HG03521 (cell line): ENCODE measurements around the gene NCKAP5.
"Not testable (repeated sequence)": the region's sequence is repeated elsewhere in the genome, so short reads cannot be mapped to it uniquely, and the experiment has no call there.

ENCODE experiments used
- ATAC-seq: cut with Tn5 transposase; IDR thresholded peaks from one replicate; pipeline ENCODE4 v1.9.1; 2021; ENCODE audit warnings: mild to moderate bottlenecking, moderate library complexity; ENCODE audit not compliant: unreplicated experiment

The NCKAP5 gene

DNA sequence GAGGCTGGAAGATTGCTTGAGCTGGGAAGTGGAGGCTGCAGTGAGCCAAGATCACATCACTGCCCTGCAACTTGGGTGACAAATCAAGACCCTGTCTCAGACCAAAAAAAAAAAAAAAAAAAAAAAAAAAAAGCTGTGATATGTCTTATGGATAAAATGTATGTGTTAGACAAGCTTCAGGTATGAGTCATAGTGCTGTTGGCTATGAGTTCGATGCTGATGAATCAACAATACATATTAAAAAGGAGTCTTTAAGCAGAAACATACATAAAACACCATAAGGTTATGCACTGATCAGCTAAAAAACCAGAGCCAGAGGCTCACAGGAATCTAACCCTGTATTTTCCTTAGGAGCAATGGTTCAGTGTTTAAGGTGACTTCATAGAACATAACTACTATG is 332.3 kb downstream of the NCKAP5 start:
- ATAC-seq: no peak

DNA sequence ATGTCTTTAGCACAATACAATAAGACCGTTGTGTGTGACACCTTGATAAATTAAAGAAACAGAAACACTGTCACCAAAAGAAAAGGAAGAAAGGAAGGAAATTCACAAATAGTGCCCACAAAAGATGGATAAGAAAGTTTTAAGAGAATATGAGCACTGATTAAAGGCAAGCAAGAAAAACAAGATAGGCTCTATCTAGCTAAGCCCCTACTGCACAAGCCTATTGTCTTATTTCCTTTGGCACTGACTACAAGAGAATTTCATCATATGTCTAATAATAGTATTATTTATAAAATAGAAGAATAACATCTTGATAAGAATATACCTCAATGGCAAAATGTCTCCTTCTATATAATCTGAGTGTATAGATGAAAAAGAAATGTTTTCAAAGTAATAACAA is 335.7 kb downstream of the NCKAP5 start:
- ATAC-seq: no peak

DNA sequence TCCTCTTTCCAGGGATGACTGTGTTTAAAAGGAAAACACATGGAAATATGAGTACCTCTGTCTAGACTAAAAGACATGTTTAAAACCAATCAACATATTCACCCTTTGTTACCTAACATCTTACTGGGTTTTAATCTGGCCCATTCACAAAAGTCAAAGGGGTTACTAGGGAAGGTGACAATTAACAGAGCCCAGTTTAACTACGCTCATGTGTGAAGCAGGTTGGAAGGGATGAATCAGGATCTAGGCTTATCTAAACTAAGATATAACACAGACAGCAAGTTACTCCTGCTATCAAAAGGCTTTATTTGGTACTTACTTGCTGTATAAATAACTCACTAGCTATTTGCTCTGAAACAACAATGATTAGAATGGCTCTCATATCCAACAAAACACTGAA is 337.0 kb downstream of the NCKAP5 start:
- ATAC-seq: no peak

DNA sequence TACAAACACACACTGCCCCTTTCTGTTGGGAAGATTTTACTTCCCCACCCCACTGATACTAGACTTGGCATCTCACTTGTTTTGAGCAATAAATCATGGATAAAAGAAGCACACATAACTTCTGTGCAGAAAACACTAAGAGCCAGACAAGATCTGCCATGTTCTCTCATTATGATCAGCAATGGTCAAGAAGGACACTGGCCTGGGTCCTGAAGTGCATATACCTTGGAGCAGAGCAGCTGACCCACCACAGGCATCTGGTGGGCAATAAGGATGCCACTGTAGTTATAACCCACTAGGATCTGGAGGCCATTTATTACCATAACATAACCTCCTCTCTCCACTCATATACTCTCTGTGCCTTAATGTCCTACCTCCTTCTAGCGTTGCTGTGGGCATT is 338.3 kb downstream of the NCKAP5 start:
- no peak for ATAC-seq

DNA sequence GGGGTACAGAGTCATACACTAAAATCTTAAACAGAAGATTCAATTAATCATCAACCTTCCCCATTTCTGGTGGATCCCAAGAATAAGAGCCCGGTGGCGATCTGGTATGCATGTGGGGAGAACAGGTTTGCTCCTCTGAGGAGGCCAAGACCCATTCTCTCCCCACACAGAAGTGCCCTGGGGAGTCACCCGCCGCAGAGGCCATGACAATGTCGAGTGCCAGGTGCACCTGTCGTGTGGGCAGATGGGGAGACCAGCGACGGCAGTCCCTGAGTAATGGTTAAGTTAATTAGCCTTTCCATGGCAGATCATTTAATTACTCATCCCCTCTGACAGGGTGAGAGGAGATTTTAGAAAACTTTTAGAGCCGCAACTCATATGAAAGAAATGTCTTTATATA is 345.0 kb downstream of the NCKAP5 start:
- no peak for ATAC-seq

DNA sequence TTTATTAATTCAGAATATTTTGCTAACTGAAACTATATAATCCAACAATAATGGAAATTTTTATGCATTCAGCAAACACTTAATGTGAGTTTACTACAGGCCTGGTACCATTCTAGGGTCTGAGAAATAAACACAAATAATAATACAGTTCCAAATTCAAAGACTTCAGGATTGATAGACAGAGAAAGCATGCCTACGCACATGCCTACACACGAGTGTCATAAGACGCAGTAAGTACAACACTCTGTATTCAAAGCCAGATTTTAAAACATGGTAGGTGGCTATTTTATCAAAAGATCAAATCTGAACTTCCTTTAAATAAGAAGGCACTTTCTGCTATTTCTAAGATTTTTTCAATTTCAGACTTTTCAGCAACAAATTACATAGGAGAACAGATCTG is 346.9 kb downstream of the NCKAP5 start:
- ATAC-seq: no peak

DNA sequence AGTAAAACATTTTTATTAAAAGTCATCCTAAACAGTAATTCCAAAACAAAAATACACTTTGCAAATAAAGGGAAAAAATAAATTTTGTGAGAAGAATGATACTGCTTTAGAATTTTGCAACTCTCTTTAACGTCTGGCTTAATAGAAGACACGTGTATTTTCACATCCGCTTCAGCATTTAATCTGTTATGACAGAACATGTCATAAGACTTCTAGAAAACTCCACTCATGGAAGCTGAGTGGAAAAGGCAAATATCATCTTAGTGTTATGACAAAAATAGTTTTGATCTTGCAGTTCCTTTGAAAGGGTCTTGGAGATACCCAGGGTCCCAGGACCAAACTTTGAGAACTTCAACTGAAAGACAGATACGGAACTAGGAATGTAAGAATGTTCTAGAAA is 350.1 kb downstream of the NCKAP5 start:
- ATAC-seq: no peak

DNA sequence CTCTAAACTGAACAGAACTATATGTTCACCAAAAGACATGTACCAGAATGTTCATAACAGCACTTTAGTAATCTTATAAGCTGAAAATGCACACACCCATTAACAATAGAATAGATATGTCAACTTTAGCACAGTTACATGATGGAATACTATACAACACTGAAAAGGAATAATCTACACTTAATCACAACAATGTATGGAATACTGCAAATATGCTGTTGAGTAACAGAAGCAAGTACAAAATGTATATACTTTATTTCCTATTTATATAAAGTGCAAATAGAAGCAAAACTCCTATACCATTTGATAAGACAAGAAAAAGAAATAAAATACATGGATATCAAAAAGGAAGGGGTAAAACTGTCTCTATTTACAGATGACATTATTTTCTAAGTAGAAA is 352.8 kb downstream of the NCKAP5 start:
- no peak for ATAC-seq

DNA sequence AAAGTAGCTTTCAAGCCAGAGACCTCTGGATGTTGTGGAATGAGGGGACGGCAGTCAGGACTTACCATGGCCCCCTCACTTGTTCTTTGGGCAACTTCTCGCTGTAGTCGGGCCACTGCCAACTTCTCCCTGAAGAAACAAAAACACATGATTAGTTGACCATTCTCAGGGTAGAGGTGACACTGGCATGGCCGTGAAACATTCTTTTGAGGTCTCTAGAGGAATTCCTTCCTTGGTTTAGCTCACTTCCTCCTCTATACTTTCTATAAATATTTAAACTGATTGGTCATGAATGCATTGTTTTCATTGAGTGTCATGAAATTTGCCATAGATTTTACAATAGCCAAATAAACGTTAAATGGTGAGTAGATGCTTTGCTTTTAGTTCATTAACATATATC is 354.6 kb downstream of the NCKAP5 start:
- no peak for ATAC-seq

DNA sequence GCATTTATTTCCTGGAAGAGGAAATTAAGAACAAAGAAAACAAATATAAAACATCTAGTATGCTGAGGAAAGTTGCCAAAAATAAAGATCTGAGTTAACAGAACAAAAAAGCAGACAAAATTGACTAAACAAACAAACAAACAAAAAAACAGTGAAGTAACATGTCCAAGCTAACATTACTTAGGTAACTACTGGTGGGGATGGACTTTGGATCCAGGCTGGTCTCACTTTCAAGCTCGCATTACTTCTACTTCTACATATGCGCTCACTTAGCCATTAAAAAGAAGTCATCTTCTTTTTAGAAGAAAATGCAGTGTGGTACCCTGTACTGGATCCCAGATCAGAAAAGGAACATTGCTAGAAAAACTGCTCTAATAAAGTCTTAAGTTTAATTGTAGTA is 358.9 kb downstream of the NCKAP5 start:
- ATAC-seq: no peak

DNA sequence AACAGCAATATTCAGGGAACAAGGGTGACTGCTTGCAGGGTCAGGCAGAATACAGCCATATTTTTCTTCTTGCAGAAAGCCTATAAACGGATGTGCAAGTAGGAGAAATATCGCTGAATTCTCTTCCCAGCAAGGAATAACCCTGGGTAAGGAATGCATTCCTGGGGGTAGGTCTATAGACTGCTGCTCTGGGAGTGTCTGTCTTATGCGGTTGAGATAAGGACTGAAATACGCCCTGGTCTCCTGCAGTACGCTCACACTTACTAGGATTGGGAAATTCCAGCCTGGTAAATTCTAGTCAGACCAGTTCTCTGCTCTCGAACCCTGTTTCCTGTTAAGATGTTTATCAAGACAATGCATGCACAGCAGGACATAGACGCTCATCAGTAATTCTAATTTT is 361.6 kb downstream of the NCKAP5 start:
- not testable (repeated sequence) for ATAC-seq

DNA sequence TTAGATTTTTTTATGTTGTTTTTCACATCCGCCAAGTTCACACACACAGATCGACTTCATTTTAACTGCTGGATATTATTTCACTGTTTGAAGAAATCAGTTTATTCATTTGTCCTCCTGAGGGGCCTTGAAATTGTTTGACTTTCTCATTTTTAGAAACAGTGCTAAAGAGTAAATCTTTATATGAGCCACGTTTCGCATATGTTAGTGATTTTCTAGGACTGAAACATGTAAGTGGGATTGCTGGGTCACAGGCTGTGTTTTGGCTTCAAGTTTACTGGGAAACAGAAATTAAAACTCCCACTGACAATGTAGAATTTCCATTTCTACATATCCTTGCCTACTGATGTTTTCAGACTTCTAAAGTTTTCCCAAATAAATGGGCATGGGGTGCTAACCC is 363.8 kb downstream of the NCKAP5 start:
- ATAC-seq: no peak

DNA sequence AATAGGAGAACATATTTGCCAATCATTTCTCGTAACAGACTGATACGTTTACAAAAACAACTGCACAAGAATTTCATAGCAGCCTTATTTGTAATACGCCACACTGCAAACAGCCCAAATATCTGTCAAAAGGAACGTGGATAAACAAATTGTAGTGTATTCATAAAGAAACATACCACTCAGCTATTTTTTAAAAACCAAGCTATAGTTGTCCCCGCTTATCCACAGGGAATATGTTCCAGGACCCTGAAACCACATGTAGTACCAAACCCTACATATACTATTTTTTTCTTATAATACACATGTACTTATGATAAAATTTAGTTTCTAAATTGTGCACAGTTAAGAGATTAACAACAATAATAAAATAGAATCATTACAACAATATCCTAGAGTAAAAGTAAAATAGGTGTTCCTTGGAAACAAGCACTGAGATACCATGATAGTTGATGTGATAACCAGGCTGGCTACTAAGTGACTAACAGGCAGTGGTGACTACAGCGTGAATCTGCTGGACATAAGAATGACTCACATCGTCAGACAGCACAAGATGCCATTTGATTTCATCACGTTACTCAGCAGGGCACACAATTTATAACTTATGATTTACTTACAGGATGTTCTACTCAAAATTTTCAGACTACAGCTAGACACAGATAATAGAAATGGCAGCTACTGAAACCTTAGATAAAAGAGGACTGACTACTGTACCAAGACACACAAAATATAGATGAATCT is 367.4 kb downstream of the NCKAP5 start:
- no peak for ATAC-seq

DNA sequence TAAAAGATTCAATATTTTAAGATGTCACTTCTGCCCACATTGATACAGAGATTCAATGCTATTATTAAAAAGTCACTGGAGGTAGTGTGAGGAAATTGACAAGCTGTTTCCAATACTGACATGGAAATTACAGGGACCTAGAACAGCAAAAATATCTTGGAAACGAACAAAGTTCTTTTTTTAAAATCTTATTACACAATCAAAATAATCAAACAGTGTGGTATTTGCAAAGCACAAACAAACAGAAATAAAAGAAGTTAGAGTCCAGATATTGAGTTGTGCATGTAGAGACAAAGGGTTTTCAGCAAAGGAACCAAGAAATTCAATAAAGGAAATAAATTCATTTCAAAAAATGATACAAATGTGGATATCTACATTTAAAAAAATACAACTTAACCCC is 369.6 kb downstream of the NCKAP5 start:
- ATAC-seq: no peak

DNA sequence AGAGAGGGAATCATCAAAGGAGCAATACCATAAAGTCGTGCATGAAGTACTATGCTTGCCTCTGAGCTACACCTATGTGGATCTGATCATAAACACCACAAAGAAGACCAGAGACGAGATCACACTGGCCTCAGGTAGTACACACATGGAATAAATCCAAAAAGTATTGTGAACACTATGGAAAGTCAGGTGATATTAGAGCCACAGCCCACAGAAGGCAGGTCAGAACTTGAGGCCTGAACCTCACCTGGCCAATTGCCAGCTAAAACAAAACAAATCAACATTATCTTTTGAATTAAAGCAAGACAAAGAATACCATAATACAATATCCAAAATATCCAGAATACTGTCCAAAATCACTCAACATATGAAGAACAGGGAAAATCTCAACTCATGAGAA is 371.1 kb downstream of the NCKAP5 start:
- no peak for ATAC-seq

DNA sequence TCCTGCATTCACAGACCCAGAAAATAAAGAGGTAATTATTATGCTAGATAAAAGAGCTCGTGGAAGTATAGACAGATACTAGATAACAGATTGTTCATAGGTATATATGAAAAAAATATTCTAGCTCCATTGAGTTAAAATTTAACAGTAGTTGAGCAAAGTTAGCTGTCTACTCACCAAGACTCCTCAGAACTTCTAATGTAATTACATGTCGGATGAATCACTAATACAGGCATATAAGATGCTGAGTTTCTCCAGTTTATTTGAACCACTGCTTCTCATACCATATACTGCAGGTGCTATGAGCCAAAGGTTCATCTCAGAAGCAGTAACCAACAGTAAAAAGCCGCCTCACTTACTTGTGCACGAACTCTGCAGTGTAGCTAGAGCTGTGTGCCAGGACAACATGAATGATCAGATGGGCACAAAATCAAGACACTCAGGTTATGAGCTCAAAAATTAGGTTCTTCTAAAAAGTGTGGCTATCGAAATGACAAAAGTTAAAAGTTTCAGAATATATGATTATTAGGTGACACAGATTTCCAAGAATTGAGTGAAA is 373.4 kb downstream of the NCKAP5 start:
- no peak for ATAC-seq

DNA sequence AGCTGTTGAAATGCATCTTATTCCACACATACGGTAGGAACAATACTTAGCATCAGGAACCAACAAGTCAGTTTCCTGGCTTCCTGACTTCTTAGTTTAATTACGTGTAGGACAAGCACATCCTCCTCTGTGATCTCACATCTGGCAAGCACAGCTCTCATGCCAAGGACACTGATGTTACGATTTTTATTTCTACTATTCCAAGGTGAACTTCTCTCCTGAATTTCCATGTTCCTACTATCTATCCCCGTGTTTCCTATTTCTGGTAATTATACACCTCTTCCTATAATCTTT is 374.0 kb downstream of the NCKAP5 start:
- no peak for ATAC-seq

DNA sequence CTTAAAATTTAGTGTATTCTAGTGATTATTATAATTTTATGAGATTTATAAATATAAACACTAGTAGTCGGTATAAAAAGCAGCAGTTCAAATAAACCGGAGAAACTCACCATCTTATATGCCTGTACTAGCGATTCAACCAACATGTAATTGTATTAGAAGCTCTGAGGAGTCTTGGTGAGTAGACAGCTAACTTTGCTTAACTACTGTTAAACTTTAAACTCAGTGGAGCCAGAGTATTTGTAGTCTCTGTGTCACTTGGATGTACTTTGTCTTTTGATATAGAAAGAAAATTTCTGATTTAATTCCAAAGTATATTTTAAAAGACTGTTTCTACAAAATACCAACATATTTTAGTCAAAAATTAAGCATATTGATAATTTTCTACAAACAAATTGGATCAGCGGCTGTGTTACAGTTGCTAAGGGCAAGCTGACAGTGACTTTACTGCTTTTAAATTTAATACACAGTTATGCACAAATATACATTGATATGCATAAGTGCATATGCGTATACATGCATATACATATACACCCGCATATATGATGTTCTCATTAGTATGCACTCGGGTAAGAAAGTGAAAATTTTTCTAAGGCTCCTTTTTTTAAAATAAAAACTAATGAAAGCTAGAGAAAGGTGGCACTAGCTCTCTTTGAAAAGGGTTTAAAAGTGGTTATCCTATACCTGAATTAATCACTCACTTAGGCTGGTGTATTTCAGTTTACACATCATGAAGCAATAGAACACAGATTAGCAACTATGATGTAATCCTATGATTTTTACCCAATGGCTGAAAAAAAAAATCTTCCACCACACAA is 374.5 kb downstream of the NCKAP5 start:
- no peak for ATAC-seq

DNA sequence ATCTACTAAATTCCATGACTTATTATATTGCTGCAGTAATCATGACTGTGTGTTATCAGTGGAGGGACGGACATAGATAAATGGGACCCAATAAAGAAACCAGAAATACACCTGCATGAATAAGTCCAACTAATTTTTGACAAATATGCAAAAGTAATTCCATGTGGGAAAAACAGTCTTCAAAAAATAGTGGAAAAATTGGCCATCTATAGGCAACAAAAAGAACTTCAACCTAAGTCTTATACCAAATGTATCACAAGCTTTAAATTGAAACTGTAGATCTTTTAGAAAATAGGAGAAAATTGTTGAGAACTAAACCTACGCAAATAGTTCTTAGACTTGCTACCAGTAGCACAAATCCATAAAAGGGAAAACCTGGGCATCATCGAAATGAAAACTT is 376.2 kb downstream of the NCKAP5 start:
- ATAC-seq: no peak

DNA sequence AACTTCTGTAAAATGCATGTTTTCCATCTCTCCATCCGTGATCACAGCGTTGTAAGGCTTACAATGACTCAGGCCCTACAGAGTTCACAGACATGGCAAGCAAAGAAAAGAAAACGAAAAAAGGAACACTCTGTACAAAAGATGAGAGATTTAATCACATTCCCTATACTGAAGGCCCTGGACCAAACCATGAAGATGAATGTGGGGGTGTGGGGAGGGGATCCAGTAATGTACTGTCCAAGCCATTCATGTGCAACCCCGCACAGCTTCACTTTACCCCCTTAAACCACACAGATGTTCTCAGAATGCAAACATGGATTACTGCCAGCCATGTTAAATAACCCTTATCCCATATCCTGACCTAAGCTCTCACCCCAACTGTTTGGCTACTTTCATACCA is 391.1 kb downstream of the NCKAP5 start:
- no peak for ATAC-seq

DNA sequence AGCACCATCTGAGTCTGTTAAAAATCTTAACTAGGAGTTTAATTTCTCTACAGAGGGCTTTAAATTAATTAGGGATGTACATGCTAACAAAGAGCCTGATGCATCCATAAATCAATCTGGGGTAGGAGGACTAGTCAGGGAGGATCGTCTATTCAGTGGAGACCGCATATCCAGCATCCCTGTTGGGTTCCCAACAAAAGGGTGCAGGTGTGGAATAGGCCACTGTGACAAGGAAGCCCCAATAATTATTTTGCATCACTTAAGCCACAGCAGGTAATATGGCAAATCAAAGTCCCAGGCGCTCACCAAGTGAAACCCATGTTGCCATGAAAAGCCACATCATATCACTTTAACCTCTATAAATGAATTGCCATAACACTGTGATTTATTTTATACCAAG is 392.3 kb downstream of the NCKAP5 start:
- ATAC-seq: no peak

DNA sequence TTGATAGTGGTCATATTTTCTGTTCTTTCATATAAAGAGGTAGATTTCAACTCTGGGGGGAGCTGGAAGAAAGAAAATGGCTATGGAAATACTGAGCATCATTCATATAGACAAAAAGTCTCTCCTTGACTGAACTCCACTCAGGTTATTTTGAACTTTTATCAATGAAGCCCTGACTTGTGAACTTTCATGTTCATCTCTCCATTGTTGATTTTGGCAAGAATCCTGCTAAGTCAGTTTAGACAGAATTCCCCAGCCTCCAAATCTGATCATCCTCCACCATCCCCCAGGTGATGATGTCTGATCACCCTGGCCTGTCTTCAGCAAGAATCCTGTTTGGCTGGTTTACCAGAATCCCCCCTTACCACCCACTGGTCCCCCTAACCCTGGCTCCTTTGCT is 395.0 kb downstream of the NCKAP5 start:
- ATAC-seq: no peak
